Measurements from ENCODE around the gene ZDHHC14.

- TF ChIP-seq CTCF (IDR thresholded peaks at IDR 0.05), result no peak
- no peak for TF ChIP-seq ZFX (IDR thresholded peaks at IDR 0.05; ENCODE audit: borderline replicate concordance)
Measured at GRCh38 chr6:157681041-157681650, 300.2 kb downstream of the ZDHHC14 start.

Data from 22Rv1 (cell line).